Measurements from ENCODE around the gene DLK1.

The DLK1 gene

DNA sequence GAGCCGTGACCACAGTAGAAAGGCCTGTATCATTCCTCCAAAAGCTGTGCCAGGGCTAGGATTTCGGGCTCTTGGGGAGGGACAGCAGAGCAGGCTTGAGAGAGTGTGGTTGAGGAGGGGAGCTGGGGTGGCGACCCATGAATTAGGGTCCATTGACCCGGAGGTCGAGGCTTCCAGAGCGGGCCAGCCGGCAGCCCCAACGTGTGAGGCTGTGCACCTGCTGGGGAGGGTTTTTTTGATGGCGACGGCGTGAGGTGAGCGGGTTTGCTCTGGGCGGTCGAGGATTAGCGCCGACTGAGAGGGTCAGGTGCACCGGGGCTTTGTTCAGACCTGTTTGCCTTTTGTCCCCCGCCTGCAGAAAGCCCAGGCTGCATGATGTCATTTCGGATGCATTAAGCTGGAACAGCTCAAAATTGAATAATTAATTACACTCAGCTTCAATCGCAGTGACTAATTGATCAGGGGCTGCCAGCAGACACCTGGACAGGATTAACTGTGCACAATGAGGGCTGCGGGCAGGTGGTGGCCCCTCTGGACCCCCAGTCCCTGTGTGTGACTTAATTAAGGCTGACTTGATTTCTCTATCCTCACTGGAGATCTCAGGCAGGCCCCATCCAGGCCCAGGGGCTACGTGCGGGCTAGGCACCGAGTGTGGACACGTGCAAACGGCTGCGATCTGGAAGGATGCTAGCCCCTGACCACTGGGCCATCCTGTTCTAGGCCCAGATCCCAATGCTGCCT is 57.1 kb downstream of the DLK1 start:
- TF ChIP-seq ZFX (IDR thresholded peaks at IDR 0.05) = no peak
- TF ChIP-seq, protein P1, sequence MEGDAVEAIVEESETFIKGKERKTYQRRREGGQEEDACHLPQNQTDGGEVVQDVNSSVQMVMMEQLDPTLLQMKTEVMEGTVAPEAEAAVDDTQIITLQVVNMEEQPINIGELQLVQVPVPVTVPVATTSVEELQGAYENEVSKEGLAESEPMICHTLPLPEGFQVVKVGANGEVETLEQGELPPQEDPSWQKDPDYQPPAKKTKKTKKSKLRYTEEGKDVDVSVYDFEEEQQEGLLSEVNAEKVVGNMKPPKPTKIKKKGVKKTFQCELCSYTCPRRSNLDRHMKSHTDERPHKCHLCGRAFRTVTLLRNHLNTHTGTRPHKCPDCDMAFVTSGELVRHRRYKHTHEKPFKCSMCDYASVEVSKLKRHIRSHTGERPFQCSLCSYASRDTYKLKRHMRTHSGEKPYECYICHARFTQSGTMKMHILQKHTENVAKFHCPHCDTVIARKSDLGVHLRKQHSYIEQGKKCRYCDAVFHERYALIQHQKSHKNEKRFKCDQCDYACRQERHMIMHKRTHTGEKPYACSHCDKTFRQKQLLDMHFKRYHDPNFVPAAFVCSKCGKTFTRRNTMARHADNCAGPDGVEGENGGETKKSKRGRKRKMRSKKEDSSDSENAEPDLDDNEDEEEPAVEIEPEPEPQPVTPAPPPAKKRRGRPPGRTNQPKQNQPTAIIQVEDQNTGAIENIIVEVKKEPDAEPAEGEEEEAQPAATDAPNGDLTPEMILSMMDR (conservative IDR thresholded peaks at IDR 0.05) = no peak
- no peak overlapping the region for H3K27ac ChIP-seq

DNA sequence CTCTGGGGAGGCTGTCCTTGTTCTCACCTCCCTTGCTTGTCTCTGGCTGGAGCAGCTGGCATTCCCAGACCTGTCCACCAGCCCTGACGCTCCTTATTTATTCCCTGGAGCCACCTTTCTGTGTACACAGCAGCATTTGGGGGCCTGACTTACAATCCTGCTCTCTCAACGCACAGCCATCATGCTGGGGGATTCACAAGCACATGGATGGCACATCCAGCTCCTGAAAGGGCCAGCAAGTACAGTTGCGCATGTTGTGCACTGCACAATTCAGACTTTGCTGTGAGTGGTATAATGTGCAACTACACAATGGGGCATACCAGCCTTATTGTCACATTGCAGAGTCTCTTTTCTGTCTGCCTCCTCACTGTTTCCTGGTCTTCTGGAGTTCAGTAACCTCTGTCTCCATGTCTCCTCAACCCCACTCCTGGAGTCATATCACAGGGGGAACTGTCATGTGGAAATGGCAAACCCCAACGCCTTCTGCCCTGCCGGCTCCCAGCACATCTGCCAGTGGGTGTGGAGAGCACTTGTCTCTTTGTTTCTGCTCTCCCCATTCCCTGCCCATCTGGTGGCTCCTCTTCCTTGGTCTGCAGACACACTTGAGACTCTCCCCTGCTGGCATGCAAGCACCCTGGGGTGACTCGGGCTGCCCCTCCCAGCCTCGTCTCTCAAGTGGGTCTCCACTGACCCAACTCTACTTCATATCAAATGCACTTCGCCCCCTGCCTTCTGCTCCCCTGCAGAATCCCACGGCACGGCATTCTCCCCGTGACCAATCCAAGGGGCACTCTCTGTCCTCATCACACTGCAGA is 58.0 kb downstream of the DLK1 start:
- TF ChIP-seq, protein P1 (conservative IDR thresholded peaks at IDR 0.05) = no peak
- TF ChIP-seq ZFX (IDR thresholded peaks at IDR 0.05) = no peak
- no peak overlapping the region for H3K27ac ChIP-seq

DNA sequence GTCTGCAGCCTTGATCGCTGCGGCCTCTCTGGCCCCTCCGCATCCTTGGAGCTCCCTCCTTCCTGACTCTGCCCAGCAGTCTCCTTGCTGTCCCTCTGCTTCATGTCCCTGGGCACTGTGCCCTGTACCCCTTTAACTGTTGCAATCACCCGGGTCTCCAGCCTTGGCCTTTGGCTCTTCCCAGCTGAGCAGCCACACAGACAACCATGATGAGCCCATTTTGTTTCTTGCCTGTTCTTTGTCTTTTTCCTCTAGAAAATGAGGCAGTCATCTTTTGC is 58.6 kb downstream of the DLK1 start:
- no peak overlapping the region for H3K27ac ChIP-seq
- no peak for TF ChIP-seq ZFX (IDR thresholded peaks at IDR 0.05)
- TF ChIP-seq, protein P1 (conservative IDR thresholded peaks at IDR 0.05) = no peak

DNA sequence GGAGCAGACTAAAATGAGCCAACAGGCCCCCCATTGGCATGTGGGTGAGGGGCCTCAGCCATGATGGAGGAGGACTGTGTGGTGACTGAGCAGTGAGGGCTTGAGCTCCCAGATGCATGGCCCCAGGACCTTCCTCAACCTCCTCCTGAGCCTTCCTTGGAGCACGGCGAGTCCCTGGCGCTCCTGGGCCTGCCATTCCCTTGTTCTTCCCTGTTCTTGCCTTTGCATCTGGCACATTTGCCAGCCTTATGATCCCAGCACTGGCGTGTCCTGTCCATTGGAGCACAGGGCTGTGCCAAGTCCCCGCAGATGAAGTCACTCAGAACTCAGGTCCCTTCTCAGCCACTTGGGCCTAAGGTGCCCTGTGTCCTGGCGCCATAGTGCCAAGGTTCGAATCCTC is 58.9 kb downstream of the DLK1 start:
- no peak overlapping the region for H3K27ac ChIP-seq
- TF ChIP-seq ZFX (IDR thresholded peaks at IDR 0.05) = no peak
- TF ChIP-seq, protein P1 (conservative IDR thresholded peaks at IDR 0.05) = no peak

DNA sequence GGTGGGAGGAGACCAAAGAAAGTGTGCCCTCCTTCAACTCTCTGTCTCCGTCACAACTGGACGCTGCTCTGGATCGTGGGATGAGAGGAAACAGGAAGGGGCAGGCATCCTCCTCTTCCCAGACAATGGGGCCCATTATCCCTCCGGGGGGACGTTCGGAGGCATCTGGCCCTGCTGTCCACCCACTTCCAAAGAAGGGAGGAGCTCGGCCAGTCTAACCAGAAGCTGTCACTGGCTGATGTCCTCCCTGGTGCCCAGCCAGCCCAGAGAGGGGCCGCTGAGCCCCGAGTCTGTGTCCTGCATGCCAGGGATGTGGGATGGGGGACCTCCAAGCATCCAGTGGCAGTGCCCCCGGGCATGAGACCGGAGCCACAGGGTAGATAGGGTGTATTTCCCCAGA is 59.4 kb downstream of the DLK1 start:
- H3K27ac ChIP-seq = no peak overlapping the region
- TF ChIP-seq ZFX (IDR thresholded peaks at IDR 0.05) = no peak
- TF ChIP-seq, protein P1 (conservative IDR thresholded peaks at IDR 0.05) = no peak

DNA sequence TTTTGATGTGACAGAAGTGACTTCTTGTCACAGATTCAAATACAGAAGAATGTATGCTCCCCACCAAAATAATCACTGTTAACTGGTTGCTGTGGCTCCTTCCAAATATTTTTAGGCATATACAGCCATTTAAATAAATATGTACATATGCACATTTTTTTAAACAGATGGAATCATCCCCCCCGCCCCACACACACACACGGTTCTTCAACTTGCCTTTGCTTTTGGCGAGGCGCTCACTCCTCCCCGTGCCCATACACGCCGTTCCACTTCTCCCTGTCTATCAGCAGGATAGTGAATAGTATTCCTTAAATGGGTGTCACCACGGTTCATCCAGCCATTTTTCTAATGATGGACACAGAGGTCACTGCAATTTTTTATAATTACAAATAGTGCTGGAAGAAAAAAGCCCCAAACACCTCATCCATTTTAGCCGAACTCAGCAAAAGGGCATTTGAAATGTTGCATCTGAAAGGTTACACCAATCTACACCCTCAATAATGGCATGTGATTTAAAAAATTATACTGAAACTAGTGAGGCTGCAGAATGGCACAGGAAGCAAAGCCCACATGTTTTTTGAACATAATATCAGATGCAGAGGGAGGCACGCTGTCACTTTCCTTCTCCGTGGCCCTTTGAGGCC is 60.0 kb downstream of the DLK1 start:
- no peak for TF ChIP-seq ZFX (IDR thresholded peaks at IDR 0.05)
- TF ChIP-seq, protein P1 (conservative IDR thresholded peaks at IDR 0.05) = no peak
- no peak overlapping the region for H3K27ac ChIP-seq

DNA sequence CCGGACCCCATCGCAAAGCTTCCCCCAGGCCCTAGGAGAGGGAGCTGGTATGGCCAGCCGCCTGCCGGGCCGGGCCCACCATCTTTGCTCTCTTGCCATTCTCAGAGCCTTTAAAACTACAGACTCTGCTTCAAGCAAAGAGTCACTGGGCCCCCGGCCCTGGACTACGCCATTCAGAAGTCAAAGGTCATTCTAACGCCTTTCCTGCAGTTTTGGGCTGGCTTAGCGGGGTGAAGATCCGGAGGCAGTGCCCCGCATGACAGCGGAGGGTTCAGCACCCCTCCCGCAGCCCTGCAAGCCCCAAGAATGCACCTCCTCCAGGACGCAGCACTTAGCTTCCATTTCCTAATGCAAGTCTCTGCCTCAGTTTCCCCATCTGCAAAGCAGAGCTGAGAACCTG is 61.0 kb downstream of the DLK1 start:
- no peak overlapping the region for H3K27ac ChIP-seq
- TF ChIP-seq, protein P1 (conservative IDR thresholded peaks at IDR 0.05) = no peak
- TF ChIP-seq ZFX (IDR thresholded peaks at IDR 0.05) = no peak
